Measurements from ENCODE around the gene ARMC10. TPM values are rescaled to one million over a fixed set of nuclear protein-coding genes. Genes with fewer than 3 reads are reported as not detected.

The ARMC10 gene
- polyA plus RNA-seq, 1 donor from 2014 or later: 28.8 TPM

- Histone ChIP-seq H3K4me2 (ENCODE audit: low read length) (no peak overlapping the region), H3F3A (ENCODE audit: insufficient read depth, low read length, poor library complexity, severe bottlenecking) (no peaks in the 10 kb centered on the region), H3K9ac (ENCODE audit: low read length) (no peak overlapping the region), H3K27ac (ENCODE audit: low read length) (no peak overlapping the region), H3K79me2 (replicated peaks; ENCODE audit: insufficient read depth, low read length) (peaks cover under 1% of the 10 kb centered on the region), H2AFZ (ENCODE audit: low read depth, low read length) (no peak overlapping the region), H4K20me1 (ENCODE audit: insufficient read depth) (no peaks in the 10 kb centered on the region), H3K9me3 (ENCODE audit: low read length) (no peaks in the 10 kb centered on the region), H3K4me3 (ENCODE audit: low read length) (no peak overlapping the region), H3K36me3 (ENCODE audit: insufficient read depth, low read length) (no peaks in the 10 kb centered on the region), H3K9me2 (ENCODE audit: insufficient read depth, low read length) (no peaks in the 10 kb centered on the region), H3K27me3 (ENCODE audit: insufficient read depth, low read depth, low read length) (no peaks in the 10 kb centered on the region)
- TF ChIP-seq POLR2AphosphoS5 (IDR thresholded peaks at IDR 0.05): no peak
- no peak for TF ChIP-seq CTCF (IDR thresholded peaks at IDR 0.05; ENCODE audit: poor library complexity, severe bottlenecking)
- TF ChIP-seq MXI1 (conservative IDR thresholded peaks at IDR 0.05; ENCODE audit: poor library complexity, severe bottlenecking): no peak
- no peak for TF ChIP-seq RAD21 (conservative IDR thresholded peaks at IDR 0.05)
- no peak for TF ChIP-seq EP300 (conservative IDR thresholded peaks at IDR 0.05; ENCODE audit: poor library complexity, severe bottlenecking)
- TF ChIP-seq TAF1 (IDR thresholded peaks at IDR 0.05; ENCODE audit: low read depth): no peak
- no peak for TF ChIP-seq SMC3 (conservative IDR thresholded peaks at IDR 0.05; ENCODE audit: poor library complexity)
- TF ChIP-seq EZH2 (IDR thresholded peaks at IDR 0.05; ENCODE audit: borderline replicate concordance, insufficient read depth, low read length, poor library complexity, severe bottlenecking): no peak
- TF ChIP-seq REST (IDR thresholded peaks at IDR 0.05; ENCODE audit: borderline replicate concordance): no peak
Measured at GRCh38 chr7:103071000-103071399, 3.9 kb upstream of the ARMC10 start.

- peak overlapping the region; percentile 28 for H2AFZ ChIP-seq (ENCODE audit: low read depth, low read length)
- H3K9me3 ChIP-seq (ENCODE audit: low read length): no peaks in the 10 kb centered on the region
- peaks cover 14% of the 10 kb centered on the region for H3K79me2 ChIP-seq (replicated peaks; ENCODE audit: insufficient read depth, low read length)
- TF ChIP-seq MXI1 (conservative IDR thresholded peaks at IDR 0.05; ENCODE audit: poor library complexity, severe bottlenecking): no peak
- TF ChIP-seq RAD21 (conservative IDR thresholded peaks at IDR 0.05): no peak
- no peak for TF ChIP-seq REST (IDR thresholded peaks at IDR 0.05; ENCODE audit: borderline replicate concordance)
- no peak for TF ChIP-seq POLR2AphosphoS5 (IDR thresholded peaks at IDR 0.05)
- no peak for TF ChIP-seq CTCF (IDR thresholded peaks at IDR 0.05; ENCODE audit: poor library complexity, severe bottlenecking)
- TF ChIP-seq EP300 (conservative IDR thresholded peaks at IDR 0.05; ENCODE audit: poor library complexity, severe bottlenecking): no peak
- no peak for TF ChIP-seq TAF1 (IDR thresholded peaks at IDR 0.05; ENCODE audit: low read depth)
- no peak for TF ChIP-seq EZH2 (IDR thresholded peaks at IDR 0.05; ENCODE audit: borderline replicate concordance, insufficient read depth, low read length, poor library complexity, severe bottlenecking)
- TF ChIP-seq SMC3 (conservative IDR thresholded peaks at IDR 0.05; ENCODE audit: poor library complexity): no peak
- no peaks in the 10 kb centered on the region for H3K27me3 ChIP-seq (ENCODE audit: insufficient read depth, low read depth, low read length)
- H3F3A ChIP-seq (ENCODE audit: insufficient read depth, low read length, poor library complexity, severe bottlenecking): no peaks in the 10 kb centered on the region
- no peaks in the 10 kb centered on the region for H4K20me1 ChIP-seq (ENCODE audit: insufficient read depth)
- H3K9me2 ChIP-seq (ENCODE audit: insufficient read depth, low read length): no peaks in the 10 kb centered on the region
- peak overlapping the region; percentile 18 for H3K4me2 ChIP-seq (ENCODE audit: low read length)
- peak overlapping the region; percentile 90 for H3K4me3 ChIP-seq (ENCODE audit: low read length)
- H3K9ac ChIP-seq (ENCODE audit: low read length): peak overlapping the region; percentile 70
- H3K36me3 ChIP-seq (ENCODE audit: insufficient read depth, low read length): no peaks in the 10 kb centered on the region
- H3K27ac ChIP-seq (ENCODE audit: low read length): peak overlapping the region; percentile 50
Measured at GRCh38 chr7:103073989-103074518, 886 bp upstream of the ARMC10 start.
